Activated CD4-positive, alpha-beta memory T cell treated with anti-CD3 and anti-CD28 coated beads for 36 hours (primary cell): Measurements from ENCODE around the gene MGAT5. TPM values are rescaled to one million over a fixed set of nuclear protein-coding genes. Genes with fewer than 3 reads are reported as not detected.

Experiments used
- CTCF ChIA-PET: fragments of 350-600 bp; sonication (Branson Sonifier 250); formaldehyde crosslinking; loops from one replicate; lab custom pipeline; 2021; ENCODE audit warnings: antibody characterized with exemption, inconsistent platforms; lab: Charles Lee
- POLR2A ChIA-PET: fragments of 350-600 bp; sonication (Branson Sonifier 250); formaldehyde crosslinking; loops from one replicate; lab custom pipeline; 2021; ENCODE audit warnings: antibody characterized with exemption; lab: Charles Lee
- DNase-seq: peaks from one replicate; pipeline ENCODE4 v3.0.0-alpha.2; 2020
- H3K27ac Mint-ChIP-seq: one replicate; pipeline ENCODE4 v1.8.0; 2021; ENCODE audit warnings: mixed read lengths
- H3K27me3 Mint-ChIP-seq: one replicate; pipeline ENCODE4 v1.8.0; 2021; ENCODE audit warnings: mixed read lengths
- H3K36me3 Mint-ChIP-seq: one replicate; pipeline ENCODE4 v1.8.0; 2021; ENCODE audit warnings: mixed read lengths
- H3K4me1 Mint-ChIP-seq: one replicate; pipeline ENCODE4 v1.8.0; 2021; ENCODE audit warnings: low read depth, mixed read lengths
- H3K4me3 Mint-ChIP-seq: one replicate; pipeline ENCODE4 v1.8.0; 2021; ENCODE audit warnings: mild to moderate bottlenecking, mixed read lengths
- H3K9me3 Mint-ChIP-seq: one replicate; pipeline ENCODE4 v1.8.0; 2021; ENCODE audit warnings: mixed read lengths
- intact Hi-C: fragments of 100-400 bp; cut with micrococcal nuclease; formaldehyde crosslinking; loops from one replicate; pipeline ENCODE4 v1.15.1; 2023
- total RNA-seq, 2 experiments: library from RNA; stranded (reverse); gene quantifications; one replicate each; pipeline ENCODE4 v1.2.3, GENCODE V29; 2021

The MGAT5 gene
- total RNA-seq, 2 experiments from 2014 or later: 33.6 to 38.3 TPM

GRCh38 chr2:134218414-134218813 is 35.5 kb upstream of the MGAT5 start:
- no peaks in the 10 kb centered on the region for H3K9me3 Mint-ChIP-seq
- H3K36me3 Mint-ChIP-seq: peaks cover 8% of the 10 kb centered on the region
- POLR2A ChIA-PET: interaction anchor here (1.1 to 4.5 kb wide), 7 partner anchors 11 to 99 kb away, joined by 3 to 40 read pairs (median 7); no protein-coding TSS in a partner anchor
- intact Hi-C loops: loop anchor here (1.0 to 5.0 kb wide), 7 partner anchors 9 to 834 kb away; partner anchors contain the start of gene RAB3GAP1
- CTCF ChIA-PET: interaction anchor here (0.6 to 4.4 kb wide), 12 partner anchors 9 to 100 kb away, joined by 3 to 23 read pairs (median 4); no protein-coding TSS in a partner anchor
- H3K27me3 Mint-ChIP-seq: no peaks in the 10 kb centered on the region
- H3K4me1 Mint-ChIP-seq: peaks cover 63% of the 10 kb centered on the region
- H3K4me3 Mint-ChIP-seq: peak overlapping the region; percentile 20
- DNase-seq: no peak
- peak overlapping the region; percentile 74 for H3K27ac Mint-ChIP-seq

GRCh38 chr2:134218930-134219658 is 34.8 kb upstream of the MGAT5 start:
- Mint-ChIP-seq H3K4me1 (peaks cover 67% of the 10 kb centered on the region), H3K4me3 (peak overlapping the region; percentile 49), H3K27me3 (no peaks in the 10 kb centered on the region), H3K36me3 (peaks cover 8% of the 10 kb centered on the region), H3K9me3 (no peaks in the 10 kb centered on the region), H3K27ac (peak overlapping the region; percentile 74)
- DNase-seq: peak; percentile 56
- CTCF ChIA-PET: interaction anchor here (0.6 to 4.4 kb wide), 10 partner anchors 8 to 193 kb away, joined by 3 to 23 read pairs (median 4); no protein-coding TSS in a partner anchor
- POLR2A ChIA-PET: interaction anchor here (0.7 to 4.5 kb wide), 6 partner anchors 14 to 192 kb away, joined by 3 to 40 read pairs (median 6); no protein-coding TSS in a partner anchor
- intact Hi-C loops: loop anchor here (1.0 to 5.0 kb wide), 7 partner anchors 8 to 833 kb away; partner anchors contain the start of gene RAB3GAP1

- ChIA-PET POLR2A (interaction anchor here (1.0 to 4.5 kb wide), 2 partner anchors 13 to 192 kb away, joined by 3 to 40 read pairs; no protein-coding TSS in a partner anchor), CTCF (interaction anchor here (2.6 to 4.4 kb wide), 3 partner anchors 8 to 102 kb away, joined by 14 to 23 read pairs (median 20); no protein-coding TSS in a partner anchor)
- intact Hi-C loops: no loop called here
- H3K4me1 Mint-ChIP-seq: peaks cover 78% of the 10 kb centered on the region
- DNase-seq: no peak
- H3K36me3 Mint-ChIP-seq: no peaks in the 10 kb centered on the region
- no peaks in the 10 kb centered on the region for H3K9me3 Mint-ChIP-seq
- H3K27ac Mint-ChIP-seq: no peak overlapping the region
- H3K4me3 Mint-ChIP-seq: no peak overlapping the region
- no peaks in the 10 kb centered on the region for H3K27me3 Mint-ChIP-seq
Measured at GRCh38 chr2:134220344-134220974, 33.4 kb upstream of the MGAT5 start.

GRCh38 chr2:134224005-134224404 is 29.9 kb upstream of the MGAT5 start:
- H3K27me3 Mint-ChIP-seq: no peaks in the 10 kb centered on the region
- peaks cover 72% of the 10 kb centered on the region for H3K4me1 Mint-ChIP-seq
- POLR2A ChIA-PET: no interaction called here

GRCh38 chr2:134225173-134225572 is 28.7 kb upstream of the MGAT5 start:
- H3K36me3 Mint-ChIP-seq: peaks cover 14% of the 10 kb centered on the region
- H3K27ac Mint-ChIP-seq: no peak overlapping the region
- no peak overlapping the region for H3K4me3 Mint-ChIP-seq
- CTCF ChIA-PET: interaction anchor here (1.5 kb wide), 1 partner anchor 20 kb away, joined by 6 read pairs; no protein-coding TSS in a partner anchor
- H3K27me3 Mint-ChIP-seq: no peaks in the 10 kb centered on the region
- no peak for DNase-seq
- peaks cover 71% of the 10 kb centered on the region for H3K4me1 Mint-ChIP-seq
- POLR2A ChIA-PET: interaction anchor here (1.1 to 1.5 kb wide), 2 partner anchors 9 to 27 kb away, joined by 3 to 7 read pairs; no protein-coding TSS in a partner anchor
- H3K9me3 Mint-ChIP-seq: peaks cover 18% of the 10 kb centered on the region
- intact Hi-C loops: no loop called here

More at GRCh38 chr2:134224005-134224404, 29.9 kb upstream of the MGAT5 start:
- Mint-ChIP-seq H3K36me3 (peaks cover 14% of the 10 kb centered on the region), H3K4me3 (no peak overlapping the region), H3K9me3 (peaks cover 13% of the 10 kb centered on the region), H3K27ac (no peak overlapping the region)
- CTCF ChIA-PET: interaction anchor here (2.0 to 2.5 kb wide), 2 partner anchors 16 to 105 kb away, joined by 6 to 7 read pairs; no protein-coding TSS in a partner anchor
- intact Hi-C loops: no loop called here
- no peak for DNase-seq

- H3K27ac Mint-ChIP-seq: no peak overlapping the region
- peaks cover 69% of the 10 kb centered on the region for H3K4me1 Mint-ChIP-seq
- CTCF ChIA-PET: interaction anchor here (1.5 kb wide), 2 partner anchors 18 to 19 kb away, joined by 4 to 6 read pairs; no protein-coding TSS in a partner anchor
- no peak for DNase-seq
- H3K36me3 Mint-ChIP-seq: peaks cover 14% of the 10 kb centered on the region
- intact Hi-C loops: no loop called here
- H3K9me3 Mint-ChIP-seq: peaks cover 18% of the 10 kb centered on the region
- POLR2A ChIA-PET: interaction anchor here (1.1 to 1.5 kb wide), 2 partner anchors 9 to 28 kb away, joined by 3 to 7 read pairs; no protein-coding TSS in a partner anchor
- H3K27me3 Mint-ChIP-seq: no peaks in the 10 kb centered on the region
- no peak overlapping the region for H3K4me3 Mint-ChIP-seq
Measured at GRCh38 chr2:134225841-134226240, 28.0 kb upstream of the MGAT5 start.

- no peaks in the 10 kb centered on the region for H3K27me3 Mint-ChIP-seq
- no peak overlapping the region for H3K27ac Mint-ChIP-seq
- H3K9me3 Mint-ChIP-seq: peaks cover 18% of the 10 kb centered on the region
- H3K4me1 Mint-ChIP-seq: peaks cover 69% of the 10 kb centered on the region
- no peak for DNase-seq
- intact Hi-C loops: no loop called here
- ChIA-PET CTCF (interaction anchor here (1.0 to 1.5 kb wide), 2 partner anchors 19 to 225 kb away, joined by 3 to 4 read pairs; no protein-coding TSS in a partner anchor), POLR2A (no interaction called here)
- no peak overlapping the region for H3K4me3 Mint-ChIP-seq
- peaks cover 14% of the 10 kb centered on the region for H3K36me3 Mint-ChIP-seq
Measured at GRCh38 chr2:134226601-134227000, 27.3 kb upstream of the MGAT5 start.

- peaks cover 76% of the 10 kb centered on the region for H3K4me1 Mint-ChIP-seq
- no peaks in the 10 kb centered on the region for H3K27me3 Mint-ChIP-seq
- CTCF ChIA-PET: interaction anchor here (0.6 to 9.7 kb wide), 6 partner anchors 8 to 224 kb away, joined by 3 to 82 read pairs (median 4); no protein-coding TSS in a partner anchor
- H3K9me3 Mint-ChIP-seq: peaks cover 18% of the 10 kb centered on the region
- H3K4me3 Mint-ChIP-seq: no peak overlapping the region
- H3K36me3 Mint-ChIP-seq: peaks cover 14% of the 10 kb centered on the region
- DNase-seq: no peak
- POLR2A ChIA-PET: no interaction called here
- intact Hi-C loops: loop anchor here (1.0 kb wide), 1 partner anchor 9 kb away; no protein-coding TSS in a partner anchor
- no peak overlapping the region for H3K27ac Mint-ChIP-seq
Measured at GRCh38 chr2:134227666-134228065, 26.2 kb upstream of the MGAT5 start.

- H3K4me1 Mint-ChIP-seq: peaks cover 82% of the 10 kb centered on the region
- intact Hi-C loops: no loop called here
- CTCF ChIA-PET: interaction anchor here (0.6 to 9.7 kb wide), 12 partner anchors 9 to 449 kb away, joined by 3 to 82 read pairs (median 4); no protein-coding TSS in a partner anchor
- H3K36me3 Mint-ChIP-seq: peaks cover 14% of the 10 kb centered on the region
- POLR2A ChIA-PET: no interaction called here
- no peak overlapping the region for H3K4me3 Mint-ChIP-seq
- no peak for DNase-seq
- peaks cover 18% of the 10 kb centered on the region for H3K9me3 Mint-ChIP-seq
- H3K27ac Mint-ChIP-seq: no peak overlapping the region
- H3K27me3 Mint-ChIP-seq: no peaks in the 10 kb centered on the region
Measured at GRCh38 chr2:134228493-134228903, 25.4 kb upstream of the MGAT5 start.

- H3K9me3 Mint-ChIP-seq: peaks cover 18% of the 10 kb centered on the region
- H3K4me1 Mint-ChIP-seq: peaks cover 84% of the 10 kb centered on the region
- H3K27me3 Mint-ChIP-seq: no peaks in the 10 kb centered on the region
- no peak for DNase-seq
- no peak overlapping the region for H3K4me3 Mint-ChIP-seq
- H3K27ac Mint-ChIP-seq: peak overlapping the region; percentile 24
- ChIA-PET POLR2A (no interaction called here), CTCF (interaction anchor here (1.3 to 9.7 kb wide), 7 partner anchors 10 to 111 kb away, joined by 3 to 82 read pairs (median 6); no protein-coding TSS in a partner anchor)
- intact Hi-C loops: no loop called here
- H3K36me3 Mint-ChIP-seq: peaks cover 14% of the 10 kb centered on the region
Measured at GRCh38 chr2:134229540-134229939, 24.3 kb upstream of the MGAT5 start.

- CTCF ChIA-PET: interaction anchor here (0.9 to 9.7 kb wide), 5 partner anchors 13 to 181 kb away, joined by 3 to 82 read pairs (median 3); no protein-coding TSS in a partner anchor
- no peak for DNase-seq
- no peaks in the 10 kb centered on the region for H3K27me3 Mint-ChIP-seq
- H3K4me3 Mint-ChIP-seq: no peak overlapping the region
- H3K4me1 Mint-ChIP-seq: peaks cover 90% of the 10 kb centered on the region
- intact Hi-C loops: loop anchor here (5.0 kb wide), 2 partner anchors 436 to 451 kb away; no protein-coding TSS in a partner anchor
- POLR2A ChIA-PET: interaction anchor here (6.4 kb wide), 1 partner anchor 12 kb away, joined by 40 read pairs; no protein-coding TSS in a partner anchor
- peaks cover 18% of the 10 kb centered on the region for H3K9me3 Mint-ChIP-seq
- peaks cover 14% of the 10 kb centered on the region for H3K36me3 Mint-ChIP-seq
- H3K27ac Mint-ChIP-seq: no peak overlapping the region
Measured at GRCh38 chr2:134230885-134231284, 23.0 kb upstream of the MGAT5 start.
